NCI-H226 (cell line): ENCODE measurements around the gene SRP68.

Experiments used
- DNase-seq: peaks from one replicate; pipeline ENCODE4 v3.0.0-alpha.2; 2015

SRP68 gene

DNA sequence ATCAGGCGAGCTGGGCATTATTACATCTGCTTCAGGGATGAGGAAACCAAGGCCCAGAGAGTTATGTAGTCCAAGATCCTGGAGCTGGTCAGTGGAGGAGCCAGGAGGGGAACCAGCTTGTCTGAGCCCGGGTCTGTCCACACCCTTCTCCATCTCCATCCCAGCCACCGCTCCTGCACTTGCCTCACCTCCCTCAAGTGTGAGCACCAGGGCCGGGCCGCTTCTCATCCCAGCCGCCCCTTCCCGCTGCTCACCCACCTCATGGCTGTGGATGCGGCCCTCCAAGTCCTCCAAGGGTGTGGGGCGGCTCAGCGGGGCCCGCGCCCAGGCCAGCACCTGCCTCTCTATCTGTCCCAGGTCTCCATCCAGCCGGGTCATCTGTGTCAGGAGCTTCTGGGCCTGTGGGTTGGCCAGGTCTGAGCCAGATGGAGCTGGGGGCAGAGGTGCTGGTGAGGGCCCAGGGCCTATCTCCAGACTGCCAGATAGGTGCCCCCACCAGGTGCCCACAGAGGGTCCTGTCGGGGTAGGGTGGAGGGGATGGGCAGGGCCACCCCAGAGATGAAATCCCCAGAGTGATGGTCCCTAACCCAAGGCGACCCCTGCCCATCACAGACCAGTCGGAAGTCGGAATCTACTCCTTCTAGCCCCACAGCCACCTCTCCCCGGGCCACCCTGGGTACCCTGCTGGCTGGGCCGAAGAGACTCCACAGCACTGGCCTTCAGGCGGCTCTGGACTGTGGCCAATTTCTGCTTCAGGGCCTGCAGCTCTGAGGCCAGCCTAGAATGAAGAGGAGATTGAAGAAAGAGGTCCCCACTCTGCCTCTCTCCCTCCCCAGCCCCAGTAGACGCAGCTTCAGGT lies 54.6 kb downstream of the SRP68 start:
- DNase-seq = no peak

DNA sequence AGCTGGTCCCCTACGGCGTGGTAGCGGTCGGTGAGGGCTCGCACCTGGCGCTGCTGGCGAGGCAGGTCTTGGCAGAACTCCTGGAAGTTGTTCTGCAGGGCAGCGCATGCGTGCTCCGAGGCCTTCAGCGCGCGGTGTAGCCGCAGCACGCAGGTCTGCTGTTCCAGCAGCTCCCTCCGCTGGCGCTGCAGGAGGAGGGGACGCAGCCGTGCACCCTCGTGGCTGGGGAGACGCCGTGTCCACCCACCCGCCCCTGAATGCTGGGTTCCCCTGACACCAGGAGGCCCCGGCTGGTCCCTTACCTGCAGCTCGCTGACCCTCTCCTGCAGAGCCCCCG lies 57.4 kb downstream of the SRP68 start:
- DNase-seq = no peak

DNA sequence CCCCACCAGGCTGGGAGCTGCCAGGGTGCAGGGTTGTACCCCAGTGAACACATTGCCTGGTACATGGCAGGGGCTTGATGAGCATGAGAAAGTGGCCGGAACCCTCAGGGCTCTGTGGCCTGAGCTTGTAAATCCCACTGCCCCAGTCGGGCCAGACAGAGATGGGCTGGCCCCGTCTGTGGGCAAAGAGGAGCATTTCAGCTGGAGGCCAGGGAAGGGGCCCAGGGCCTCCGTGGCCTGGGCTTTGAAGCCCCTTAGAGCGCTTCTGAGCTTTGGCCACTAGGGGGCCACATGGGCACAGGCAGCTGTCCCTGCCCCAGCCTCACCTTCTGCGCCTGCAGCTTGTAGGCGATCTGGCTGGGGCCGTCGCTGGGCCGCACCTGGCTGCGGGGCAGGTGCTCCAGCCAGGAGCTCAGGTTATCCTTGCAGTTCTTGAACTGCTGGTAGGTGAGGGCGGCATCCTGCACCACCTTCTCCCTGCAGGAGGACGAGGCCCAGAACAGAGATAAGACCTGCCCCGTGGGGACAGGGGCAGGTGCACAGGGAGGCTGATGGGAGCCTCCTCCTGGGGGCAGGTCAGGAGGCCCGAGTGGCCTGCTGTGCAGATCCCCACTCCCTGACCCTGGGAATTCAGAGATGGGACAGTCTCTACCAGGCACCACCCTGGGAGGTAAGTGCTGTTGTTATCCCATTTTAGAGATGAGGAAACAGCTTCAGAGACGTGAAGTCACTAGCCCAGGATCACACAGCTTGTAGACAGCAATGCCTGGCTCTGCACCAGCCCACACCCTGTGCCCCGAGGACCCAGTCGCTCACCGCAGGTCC lies 58.0 kb downstream of the SRP68 start:
- no peak for DNase-seq

DNA sequence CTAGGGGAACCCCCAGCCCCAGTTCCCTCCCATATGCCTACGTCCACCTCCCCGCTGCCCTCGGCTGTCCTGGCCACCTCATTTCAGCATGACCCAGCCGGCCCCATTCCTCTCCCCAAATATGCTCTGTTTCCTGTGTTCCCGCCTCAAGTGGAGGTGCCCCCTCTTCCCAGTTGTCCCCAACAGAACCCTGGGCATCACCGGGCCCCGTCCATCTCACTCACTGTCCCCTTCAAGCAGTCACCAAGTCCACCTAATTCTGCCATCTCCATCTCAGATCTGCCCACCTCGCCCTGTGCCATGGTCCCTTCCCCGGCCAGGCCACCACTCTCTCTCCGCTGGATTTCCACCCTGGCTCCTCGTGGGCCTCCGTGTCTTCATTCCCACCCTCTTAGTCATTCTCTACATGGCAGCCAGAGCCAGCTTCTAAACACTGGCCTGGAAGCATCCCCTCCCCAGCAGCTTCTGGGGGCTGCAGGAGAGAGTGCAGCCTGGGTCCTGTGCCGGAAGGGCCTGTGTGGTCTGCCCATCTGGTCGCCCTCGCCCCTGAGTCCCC lies 58.9 kb downstream of the SRP68 start:
- no peak for DNase-seq

GRCh38 chr17:76011951-76012350 lies 60.4 kb downstream of the SRP68 start:
- peak; percentile 31 for DNase-seq

DNA sequence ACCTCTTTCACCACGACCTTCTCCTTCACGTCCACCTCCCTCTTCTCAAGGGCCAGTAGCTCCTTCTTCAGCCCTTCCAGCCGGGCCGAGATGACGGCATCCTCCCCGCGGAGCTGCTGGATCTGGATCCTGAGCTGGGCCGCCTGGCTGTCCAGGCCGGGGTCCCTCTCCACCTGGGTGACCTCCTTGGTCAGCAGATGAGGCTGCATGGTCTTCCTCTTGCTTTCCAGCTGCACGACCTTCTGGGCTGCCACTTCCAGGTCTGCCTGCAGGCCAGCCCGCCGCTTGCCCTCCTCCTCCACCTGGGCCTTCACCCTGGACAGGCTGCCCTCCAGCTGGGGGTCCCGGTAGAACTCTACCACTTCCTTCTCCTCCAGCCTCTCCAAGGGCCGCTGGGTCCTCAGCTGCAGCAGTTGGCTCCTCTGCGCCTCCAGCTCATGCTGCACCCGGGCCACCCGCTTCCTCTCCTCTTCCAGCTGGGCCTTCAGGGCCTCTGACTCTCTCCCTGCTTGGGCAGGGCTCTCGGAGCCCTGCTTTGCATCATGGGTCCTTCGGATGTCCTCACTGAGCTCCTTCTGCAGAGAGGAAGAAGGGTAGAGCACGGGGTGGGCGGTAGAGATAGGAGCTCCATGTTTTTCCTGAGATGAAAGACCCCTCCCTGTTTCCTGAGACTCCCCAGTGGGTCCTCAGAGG lies 62.2 kb downstream of the SRP68 start:
- DNase-seq = no peak

DNA sequence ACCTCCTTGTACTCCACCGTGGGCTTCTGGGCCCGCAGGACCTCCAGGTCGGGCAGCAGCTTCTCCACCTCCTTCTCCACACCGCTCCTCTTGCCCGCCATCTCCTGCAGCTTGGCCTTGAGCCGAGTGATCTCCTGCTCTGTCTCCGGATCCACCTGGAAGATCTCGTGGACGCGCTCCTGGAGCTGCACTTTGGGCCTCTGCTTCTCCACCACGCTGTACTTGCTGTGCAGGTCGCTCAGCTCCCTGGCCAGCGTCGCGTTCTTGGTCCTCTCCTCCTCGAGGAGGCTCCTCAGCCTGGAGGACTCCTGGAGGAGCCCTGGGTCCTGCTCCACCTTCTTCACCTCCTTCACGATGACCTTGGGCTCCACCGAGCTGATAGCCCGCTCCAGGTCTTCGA lies 62.9 kb downstream of the SRP68 start:
- DNase-seq = no peak

DNA sequence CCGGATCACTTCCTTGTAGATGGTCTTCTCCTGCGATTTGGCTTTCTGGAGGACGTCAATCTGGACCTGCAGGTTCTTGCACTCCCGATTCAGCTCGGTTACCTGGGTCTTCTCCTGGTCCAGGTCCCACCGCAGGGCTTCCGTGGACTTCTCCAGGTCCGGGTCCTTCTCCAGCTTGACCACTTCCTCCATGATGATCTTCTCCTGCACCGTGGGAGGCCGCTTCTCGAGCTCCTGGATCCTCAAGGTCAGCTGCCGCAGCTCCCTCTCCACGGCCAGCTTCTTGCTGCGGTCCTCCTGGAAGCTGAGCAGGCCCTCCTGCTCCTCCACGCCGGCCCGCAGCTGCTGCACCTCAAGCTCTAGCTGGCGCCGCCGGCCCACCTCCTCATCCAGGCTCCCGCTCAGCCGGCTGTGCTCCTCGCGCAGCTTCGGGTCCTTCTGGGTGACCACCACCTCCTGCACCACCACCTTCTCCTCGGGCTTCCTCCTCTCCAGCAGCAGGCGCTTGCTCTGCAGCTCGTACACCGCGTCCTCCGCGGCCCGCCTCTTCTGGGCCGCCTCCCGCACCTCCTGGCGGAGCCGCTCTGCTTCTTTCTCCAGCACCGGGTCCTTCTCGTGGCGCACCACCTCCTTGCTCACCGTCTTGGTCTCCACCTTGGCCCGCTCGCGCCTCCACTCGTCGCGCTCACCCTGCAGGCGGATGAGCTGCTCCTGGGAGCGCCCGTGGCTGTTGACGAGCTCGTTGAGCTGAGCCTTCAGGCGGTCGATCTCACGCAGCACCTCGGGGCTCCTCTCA lies 63.5 kb downstream of the SRP68 start:
- DNase-seq = no peak

GRCh38 chr17:76008208-76008607 lies 64.1 kb downstream of the SRP68 start:
- DNase-seq = no peak

- no peak for DNase-seq
Measured at GRCh38 chr17:76007850-76008165, 64.5 kb downstream of the SRP68 start.

DNA sequence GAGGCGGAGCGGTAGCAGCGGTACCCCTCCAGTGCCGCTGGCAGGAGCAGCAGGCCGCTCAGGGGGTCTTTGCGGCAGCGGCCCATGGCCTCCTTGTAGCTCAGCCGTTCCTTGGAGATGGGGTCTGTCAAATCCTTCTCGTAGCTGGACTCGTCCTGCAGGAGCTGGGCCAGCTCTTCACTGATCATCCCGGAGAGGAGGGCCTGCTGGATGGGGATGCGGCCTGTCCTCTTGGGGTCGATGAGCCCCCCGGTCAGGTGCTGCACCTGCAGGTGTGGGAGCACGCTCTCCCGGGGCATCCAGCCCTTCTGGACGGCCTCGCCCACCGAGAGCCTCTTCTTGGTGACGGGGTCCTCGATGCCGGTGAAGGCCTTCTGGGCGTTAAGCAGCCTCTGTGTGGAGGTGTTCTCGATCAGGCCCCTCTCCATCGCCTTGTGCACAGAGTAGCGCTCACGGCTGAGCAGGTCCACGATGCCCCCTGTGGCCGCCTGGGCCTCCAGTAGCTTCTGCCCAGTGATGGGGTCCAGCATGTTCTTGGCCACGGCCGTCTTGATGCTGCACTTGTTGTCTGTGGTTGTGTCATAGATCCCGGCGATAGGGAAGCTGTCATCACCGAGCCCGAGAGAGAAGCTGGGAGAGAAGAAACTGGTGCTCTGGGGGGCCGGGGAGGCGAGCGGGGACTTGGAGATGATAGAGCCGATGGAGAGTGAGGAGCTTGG lies 65.0 kb downstream of the SRP68 start:
- no peak for DNase-seq

DNA sequence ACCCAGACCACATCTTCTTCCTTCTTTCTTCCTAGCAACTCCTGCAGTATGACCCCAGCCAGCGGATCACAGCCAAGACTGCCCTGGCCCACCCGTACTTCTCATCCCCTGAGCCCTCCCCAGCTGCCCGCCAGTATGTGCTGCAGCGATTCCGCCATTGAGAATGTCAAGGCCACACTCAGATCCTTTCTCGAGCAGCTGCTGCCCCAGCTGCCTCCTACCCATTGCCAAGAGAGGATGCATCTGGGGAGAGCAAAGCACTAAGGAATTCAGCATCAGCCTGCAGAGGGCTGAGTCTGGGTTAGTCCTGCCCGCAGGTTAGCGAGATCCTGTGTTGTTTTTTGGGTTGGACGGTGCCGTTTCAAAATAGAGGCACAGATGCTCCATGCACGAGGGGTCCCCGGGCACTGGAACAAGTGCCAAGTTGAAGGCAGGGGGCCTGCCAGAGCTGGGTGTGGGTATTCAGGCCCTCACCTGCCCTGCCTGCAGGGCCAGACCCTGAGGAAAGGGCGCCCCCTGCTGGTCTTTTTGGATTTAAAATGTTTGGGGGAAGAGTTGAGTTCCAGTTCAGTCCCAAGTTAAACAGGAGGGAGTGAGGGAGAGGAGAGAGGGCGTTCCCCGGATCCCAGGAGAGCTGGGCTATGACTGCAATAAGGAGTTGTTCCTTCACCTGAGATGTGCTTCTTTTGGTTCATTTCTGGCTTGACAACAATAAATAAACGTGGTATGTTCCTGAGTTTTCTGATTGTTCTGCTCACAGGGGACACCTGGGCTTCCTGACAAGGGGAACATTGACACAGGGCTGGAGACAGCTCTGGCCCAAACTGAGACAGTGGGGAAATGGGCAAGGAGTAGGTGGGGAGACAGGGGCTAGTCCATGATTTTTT lies 66.8 kb downstream of the SRP68 start:
- peak; percentile 33 for DNase-seq

GRCh38 chr17:76004750-76005262 lies 67.5 kb downstream of the SRP68 start:
- no peak for DNase-seq

GRCh38 chr17:76003915-76004314 lies 68.4 kb downstream of the SRP68 start:
- DNase-seq = no peak

GRCh38 chr17:76002100-76002499 lies 70.2 kb downstream of the SRP68 start:
- DNase-seq = no peak

- DNase-seq = no peak
Measured at GRCh38 chr17:76000755-76001521, 71.4 kb downstream of the SRP68 start, which contains the start of gene CDK3. Gene CDK3 (plus strand): TSS chr17:76000855. CDS start chr17:76001426, 571 bp downstream.

DNA sequence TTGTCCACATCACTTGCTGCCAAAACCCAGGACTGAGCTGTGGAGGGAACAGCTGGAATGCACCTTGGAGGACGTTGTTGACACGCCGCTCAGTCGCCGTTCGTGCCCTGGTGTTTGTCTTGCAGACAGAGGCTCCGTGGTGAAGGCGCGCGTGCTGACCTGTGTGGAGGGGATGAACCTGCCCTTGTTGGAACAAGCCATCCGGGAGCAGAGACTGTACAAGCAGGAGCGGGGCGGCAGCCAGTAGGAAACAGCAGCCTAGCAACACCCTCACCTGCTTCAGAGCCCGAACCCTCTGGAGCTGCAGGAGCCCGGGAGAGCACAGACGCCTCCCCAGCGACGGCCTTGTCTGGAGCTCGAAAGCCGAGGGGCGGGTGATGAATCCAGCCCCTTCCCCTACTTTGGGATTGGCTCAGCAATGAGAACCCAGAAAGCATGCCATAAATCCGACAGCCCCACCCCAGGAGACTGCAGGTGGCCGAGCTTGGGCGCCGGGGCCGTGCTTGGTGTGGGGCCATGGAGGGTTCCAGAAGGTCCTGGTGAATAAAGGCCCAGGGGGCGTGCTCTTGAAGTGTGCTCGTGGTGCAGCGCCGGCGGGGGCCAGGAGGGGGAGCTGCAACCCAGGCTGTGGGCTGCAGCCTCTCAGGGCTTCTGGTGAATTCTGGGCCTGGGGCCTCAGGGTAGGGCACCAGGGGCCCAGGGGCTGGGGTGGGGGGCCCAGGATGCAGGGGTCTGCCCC lies 72.1 kb downstream of the SRP68 start:
- no peak for DNase-seq

GRCh38 chr17:75998327-75998795 lies 74.0 kb downstream of the SRP68 start:
- DNase-seq = peak; percentile 28
